CD14-positive monocyte (primary cell): ENCODE data around the gene CDK12. TPM values are rescaled to one million over a fixed set of nuclear protein-coding genes. Genes with fewer than 3 reads are reported as not detected.
A peak's percentile ranks its signal among the peaks of the same experiment; 100 is the strongest.

Experiments used
- DNase-seq, 3 donors: peaks; one replicate each; pipeline ENCODE4 v3.0.0-alpha.2; 2011 to 2022
- H2AFZ ChIP-seq: 2 replicates; pipeline ENCODE4 v1.6.0; 2012; ENCODE audit warnings: mild to moderate bottlenecking, low read depth, low read length, inconsistent platforms; ENCODE audit not compliant: insufficient read depth, poor library complexity, severe bottlenecking
- H3K27ac ChIP-seq, 2 donors: 1 replicate in 1 of 2; 2 replicates in 1 of 2; pipeline ENCODE4 v1.5.1; 2012 to 2013; ENCODE audit warnings: low read length in 2 of 2, control low read depth in 1 of 2, inconsistent platforms in 1 of 2, low read depth in 1 of 2, mild to moderate bottlenecking in 1 of 2
- H3K27me3 ChIP-seq, 2 donors: one replicate each; pipeline versions ENCODE4 v1.6.0 to v1.6.1; 2011 to 2013; ENCODE audit warnings: low read length in 2 of 2; ENCODE audit not compliant: control insufficient read depth in 2 of 2, insufficient read depth in 2 of 2
- H3K36me3 ChIP-seq, 2 donors: replicated peaks in 1 of 2; 1 replicate in 1 of 2; 2 replicates in 1 of 2; pipeline versions ENCODE4 v1.5.1 to v1.6.1; 2012 to 2013; ENCODE audit warnings: low read length in 2 of 2, control low read depth in 1 of 2, inconsistent platforms in 1 of 2, mild to moderate bottlenecking in 1 of 2; ENCODE audit not compliant: insufficient read depth in 2 of 2, control insufficient read depth in 1 of 2
- H3K4me1 ChIP-seq, 2 donors: 1 replicate in 1 of 2; 2 replicates in 1 of 2; pipeline versions ENCODE4 v1.5.1 to v1.6.1; 2012 to 2013; ENCODE audit warnings: low read length in 2 of 2, control low read depth in 1 of 2, inconsistent platforms in 1 of 2, mild to moderate bottlenecking in 1 of 2, moderate library complexity in 1 of 2; ENCODE audit not compliant: insufficient read depth in 2 of 2, control insufficient read depth in 1 of 2
- H3K4me2 ChIP-seq: replicated peaks from 2 replicates; pipeline ENCODE3; 2012; ENCODE audit warnings: low read length, moderate library complexity, mild to moderate bottlenecking; ENCODE audit not compliant: poor library complexity, severe bottlenecking; ENCODE audit errors: extremely low read depth
- H3K4me3 ChIP-seq, 3 experiments: fragments of 200-600 bp in 1 of 3; sonication (generic) in 1 of 3; replicated peaks in 1 of 3; 1 replicate in 2 of 3; 2 replicates in 1 of 3; pipeline ENCODE4 v1.5.1; 2011 to 2013; ENCODE audit warnings: low read length in 3 of 3, mild to moderate bottlenecking in 3 of 3, control low read depth in 2 of 3, low read depth in 2 of 3, inconsistent platforms in 1 of 3, moderate library complexity in 1 of 3
- H3K79me2 ChIP-seq: 2 replicates; pipeline ENCODE4 v1.6.0; 2012; ENCODE audit warnings: mild to moderate bottlenecking, control low read depth, inconsistent platforms, low read length, moderate library complexity; ENCODE audit not compliant: insufficient read depth
- H3K9ac ChIP-seq: 2 replicates; pipeline ENCODE4 v1.6.0; 2017; ENCODE audit warnings: low read length, mild to moderate bottlenecking; ENCODE audit not compliant: insufficient read depth, poor library complexity, severe bottlenecking
- H3K9me3 ChIP-seq, 2 donors: replicated peaks in 1 of 2; 1 replicate in 1 of 2; 2 replicates in 1 of 2; pipeline versions ENCODE4 v1.5.1 to v1.6.1; 2012 to 2013; ENCODE audit warnings: low read length in 2 of 2, control low read depth in 1 of 2; ENCODE audit not compliant: control insufficient read depth in 1 of 2, insufficient read depth in 1 of 2
- H4K20me1 ChIP-seq: 2 replicates; pipeline ENCODE4 v1.6.0; 2012; ENCODE audit warnings: mild to moderate bottlenecking, low read length, control low read depth, moderate library complexity; ENCODE audit not compliant: insufficient read depth
- H3K27ac Mint-ChIP-seq, 7 donors: one replicate each; pipeline ENCODE4 v1.8.0; 2020; ENCODE audit warnings: mild to moderate bottlenecking in 7 of 7, mixed read lengths in 7 of 7, moderate library complexity in 6 of 7, inconsistent platforms in 2 of 7
- H3K27me3 Mint-ChIP-seq, 3 donors: one replicate each; pipeline ENCODE4 v1.8.0; 2021 to 2022; ENCODE audit warnings: low read depth in 3 of 3, mild to moderate bottlenecking in 3 of 3, mixed read lengths in 3 of 3, moderate library complexity in 3 of 3, inconsistent platforms in 1 of 3
- H3K36me3 Mint-ChIP-seq, 2 donors: one replicate each; pipeline ENCODE4 v1.8.0; 2020; ENCODE audit warnings: mixed read lengths in 2 of 2, inconsistent platforms in 1 of 2, mild to moderate bottlenecking in 1 of 2
- H3K4me1 Mint-ChIP-seq: one replicate; pipeline ENCODE4 v1.8.0; 2020; ENCODE audit warnings: mild to moderate bottlenecking, mixed read lengths
- H3K4me3 Mint-ChIP-seq, 2 donors: one replicate each; pipeline ENCODE4 v1.8.0; 2020; ENCODE audit warnings: mild to moderate bottlenecking in 2 of 2, mixed read lengths in 2 of 2, moderate library complexity in 1 of 2
- H3K9me3 Mint-ChIP-seq, 7 donors: one replicate each; pipeline ENCODE4 v1.8.0; 2020 to 2022; ENCODE audit warnings: mixed read lengths in 7 of 7, mild to moderate bottlenecking in 6 of 7, moderate library complexity in 6 of 7, inconsistent platforms in 2 of 7
- CTCF ChIP-seq: fragments of 200-600 bp; IDR thresholded peaks from one replicate; pipeline ENCODE4 v1.8.0; 2022; ENCODE audit warnings: antibody characterized with exemption, mild to moderate bottlenecking
- WGBS: methylation state at CpG from one replicate; pipeline ENCODE4 v1.1.5; 2013; ENCODE audit warnings: missing lambda C conversion rate; ENCODE audit not compliant: insufficient coverage; 5-methylcytosine and 5-hydroxymethylcytosine counted together
- intact Hi-C, 2 donors: fragments of 100-400 bp; cut with micrococcal nuclease; formaldehyde crosslinking; loops; one replicate each; pipeline versions ENCODE4 v1.15.0 to v1.15.1; 2023
- polyA plus RNA-seq, 3 donors: library from polyadenylated mRNA; depleted of rRNA in 1 of 3; unstranded in 2 of 3; stranded (reverse) in 1 of 3; fragments of 300-500 nt in 2 of 3; fragments of >200 nt in 1 of 3; fragmentation: Illumina TruSeq in 2 of 3; gene quantifications; 1 replicate in 2 of 3; 2 replicates in 1 of 3; pipeline ENCODE4 v1.2.3, GENCODE V29; 2012 to 2021
- small RNA-seq: library from RNA; depleted of rRNA; stranded (forward); fragments of <200 nt; gene quantifications from one replicate; pipeline ENCODE3, GENCODE V24; 2012; ENCODE audit warnings: low read depth; ENCODE audit not compliant: insufficient read length

Gene CDK12
- polyA plus RNA-seq, 3 donors = 0.62 to 21.9 (median 1.3) TPM

- 67% methylated on average over 1 of the region's 2 CpGs for WGBS
- H3K27ac Mint-ChIP-seq = no peak overlapping the region
These were observed 121.4 kb downstream of the CDK12 start for GRCh38 chr17:39582658-39583057.

More at GRCh38 chr17:39582658-39583057, 121.4 kb downstream of the CDK12 start:
- H3K27me3 ChIP-seq = peaks cover 0 to 5% of the 10 kb centered on the region in 2 donors
- H3K9me3 Mint-ChIP-seq = peaks cover 0 to 4% (median 0%) of the 10 kb centered on the region in 7 donors
- no peaks in the 10 kb centered on the region for H4K20me1 ChIP-seq
- H3K36me3 ChIP-seq = no peaks in the 10 kb centered on the region
- H3K4me1 ChIP-seq = no peaks in the 10 kb centered on the region
- no peak overlapping the region for H3K27ac ChIP-seq
- H3K4me2 ChIP-seq = no peak overlapping the region
- intact Hi-C loops = no loop called here
- H3K27me3 Mint-ChIP-seq = peaks cover 10 to 13% (median 13%) of the 10 kb centered on the region in 3 donors
- H3K4me3 ChIP-seq = no peak overlapping the region
- H3K4me1 Mint-ChIP-seq = no peaks in the 10 kb centered on the region
- no peak overlapping the region for H3K9ac ChIP-seq
- no peaks in the 10 kb centered on the region for H3K36me3 Mint-ChIP-seq
- H3K4me3 Mint-ChIP-seq = peak overlapping the region in 1 of 2 donors; percentile 43
- H3K9me3 ChIP-seq = no peaks in the 10 kb centered on the region
- TF ChIP-seq CTCF = no peak
- H3K79me2 ChIP-seq = no peaks in the 10 kb centered on the region
- DNase-seq = no peak
- H2AFZ ChIP-seq = no peak overlapping the region

Small RNA genes lying within 50 kb of the gene (small RNA-seq; reads per million reads assigned to genes)
- not detected for gene RNU6-233P

Other genes starting within 250 kb of the CDK12 start
- not detected for gene STAC2, start 235.5 kb upstream of the CDK12 start, polyA plus RNA-seq
- gene FBXL20, start 59.9 kb upstream of the CDK12 start, polyA plus RNA-seq = 1 to 10 TPM; 4.0 to 7.7 (median 4.7) TPM
- 1 to 10 TPM; 5.0 to 9.1 (median 7.6) TPM for gene MED1, start 10.2 kb upstream of the CDK12 start, polyA plus RNA-seq
- gene NEUROD2, start 146.4 kb downstream of the CDK12 start, polyA plus RNA-seq = not detected
- under 1 TPM in 1 of 3 donors, not detected in 2; 0.05 TPM for gene PPP1R1B, start 165.5 kb downstream of the CDK12 start, polyA plus RNA-seq
- 100 to 1,000 TPM in 1 of 3 donors, 10 to 100 TPM in 2; 35.1 to 114 (median 45.3) TPM for gene STARD3, start 175.7 kb downstream of the CDK12 start, polyA plus RNA-seq
- gene TCAP, start 203.9 kb downstream of the CDK12 start, polyA plus RNA-seq = 1 to 10 TPM in 1 of 3 donors, not detected in 2; 1.3 TPM
- gene PNMT, start 207.0 kb downstream of the CDK12 start, polyA plus RNA-seq = not detected
- gene PGAP3, start 226.6 kb downstream of the CDK12 start, polyA plus RNA-seq = 10 to 100 TPM in 1 of 3 donors, 1 to 10 TPM in 2; 8.3 to 19.3 (median 9.2) TPM
- gene ERBB2, start 238.6 kb downstream of the CDK12 start, polyA plus RNA-seq = under 1 TPM in 2 of 3 donors, not detected in 1; 0.17 to 0.73 TPM